ENCODE results near the gene NCOA6. TPM values are rescaled to one million over a fixed set of nuclear protein-coding genes. Genes with fewer than 3 reads are reported as not detected.
"Not testable (repeated sequence)": the region's sequence is repeated elsewhere in the genome, so short reads cannot be mapped to it uniquely, and the experiment has no call there.

NCOA6 gene
- total RNA-seq, 2 donors from 2014 or later, result 28.9 to 34.9 TPM

GRCh38 chr20:34722560-34722959 is 102.9 kb downstream of the NCOA6 start:
- peak overlapping the region; percentile 44 for H3K27ac Mint-ChIP-seq
- DNase-seq; H3K4me3 Mint-ChIP-seq; H3K36me3 Mint-ChIP-seq (ENCODE audit: insufficient read depth in 2 of 2); H3K27me3 Mint-ChIP-seq (ENCODE audit: low read depth); H3K9me3 Mint-ChIP-seq: not testable (repeated sequence)
- peak in 1 of 2 donors; percentile 34 for ATAC-seq (replicated peaks in 1 of 2)
- H3K4me1 Mint-ChIP-seq (ENCODE audit: low read depth), result peaks cover 51% of the 10 kb centered on the region

- DNase-seq (no peak), ATAC-seq (replicated peaks in 1 of 2) (no peak)
- peaks cover 51% of the 10 kb centered on the region for H3K4me1 Mint-ChIP-seq (ENCODE audit: low read depth)
- peak overlapping the region in 1 of 2 donors; percentile 50 for H3K4me3 Mint-ChIP-seq
- H3K27me3 Mint-ChIP-seq (ENCODE audit: low read depth), result no peaks in the 10 kb centered on the region
- H3K9me3 Mint-ChIP-seq, result no peaks in the 10 kb centered on the region
- peaks cover 0 to 2% of the 10 kb centered on the region in 2 donors for H3K36me3 Mint-ChIP-seq (ENCODE audit: insufficient read depth in 2 of 2)
- no peak overlapping the region for H3K27ac Mint-ChIP-seq
These were observed 105.2 kb downstream of the NCOA6 start for GRCh38 chr20:34720266-34720665.

GRCh38 chr20:34719242-34720017 is 106.0 kb downstream of the NCOA6 start:
- H3K9me3 Mint-ChIP-seq; H3K36me3 Mint-ChIP-seq (ENCODE audit: insufficient read depth in 2 of 2); H3K27me3 Mint-ChIP-seq (ENCODE audit: low read depth): not testable (repeated sequence)
- Mint-ChIP-seq H3K27ac (peak overlapping the region; percentile 50), H3K4me1 (ENCODE audit: low read depth) (peaks cover 51% of the 10 kb centered on the region), H3K4me3 (peak overlapping the region in 1 of 2 donors; percentile 34)
- ATAC-seq (replicated peaks in 1 of 2) (peak; percentile 84 to 86), DNase-seq (peak in 1 of 2 donors; percentile 29)

GRCh38 chr20:34717230-34718095 is 108.0 kb downstream of the NCOA6 start:
- H3K9me3 Mint-ChIP-seq, result no peaks in the 10 kb centered on the region
- ATAC-seq (replicated peaks in 1 of 2) (no peak), DNase-seq (no peak)
- peak overlapping the region in 1 of 2 donors; percentile 13 for H3K4me3 Mint-ChIP-seq
- H3K27me3 Mint-ChIP-seq (ENCODE audit: low read depth), result no peaks in the 10 kb centered on the region
- peaks cover 1 to 2% of the 10 kb centered on the region in 2 donors for H3K36me3 Mint-ChIP-seq (ENCODE audit: insufficient read depth in 2 of 2)
- H3K4me1 Mint-ChIP-seq (ENCODE audit: low read depth), result peaks cover 52% of the 10 kb centered on the region
- H3K27ac Mint-ChIP-seq, result no peak overlapping the region

GRCh38 chr20:34716921-34717229 is 108.6 kb downstream of the NCOA6 start:
- ATAC-seq (replicated peaks in 1 of 2) (no peak), DNase-seq (no peak)
- Mint-ChIP-seq H3K4me3 (no peak overlapping the region), H3K9me3 (no peaks in the 10 kb centered on the region), H3K27me3 (ENCODE audit: low read depth) (no peaks in the 10 kb centered on the region), H3K27ac (no peak overlapping the region), H3K36me3 (ENCODE audit: insufficient read depth in 2 of 2) (peaks cover 1 to 2% of the 10 kb centered on the region in 2 donors), H3K4me1 (ENCODE audit: low read depth) (peaks cover 53% of the 10 kb centered on the region)

GRCh38 chr20:34715384-34715783 is 110.1 kb downstream of the NCOA6 start:
- peaks cover 1 to 2% of the 10 kb centered on the region in 2 donors for H3K36me3 Mint-ChIP-seq (ENCODE audit: insufficient read depth in 2 of 2)
- peaks cover 2% of the 10 kb centered on the region for H3K27me3 Mint-ChIP-seq (ENCODE audit: low read depth)
- ATAC-seq (replicated peaks in 1 of 2) (no peak), DNase-seq (no peak)
- H3K4me3 Mint-ChIP-seq, result no peak overlapping the region
- H3K9me3 Mint-ChIP-seq, result no peaks in the 10 kb centered on the region
- H3K27ac Mint-ChIP-seq, result no peak overlapping the region
- peaks cover 44% of the 10 kb centered on the region for H3K4me1 Mint-ChIP-seq (ENCODE audit: low read depth)

- H3K27ac Mint-ChIP-seq; H3K36me3 Mint-ChIP-seq (ENCODE audit: insufficient read depth in 2 of 2); H3K9me3 Mint-ChIP-seq; ATAC-seq (replicated peaks in 1 of 2); H3K27me3 Mint-ChIP-seq (ENCODE audit: low read depth); DNase-seq; H3K4me3 Mint-ChIP-seq: not testable (repeated sequence)
- peaks cover 34% of the 10 kb centered on the region for H3K4me1 Mint-ChIP-seq (ENCODE audit: low read depth)
These were observed 111.4 kb downstream of the NCOA6 start for GRCh38 chr20:34713944-34714515.

- DNase-seq, result peak; percentile 51 to 53
- Mint-ChIP-seq H3K27ac (peak overlapping the region; percentile 6), H3K27me3 (ENCODE audit: low read depth) (peaks cover 6% of the 10 kb centered on the region), H3K9me3 (no peaks in the 10 kb centered on the region), H3K4me3 (peak overlapping the region; percentile 2 to 18), H3K36me3 (ENCODE audit: insufficient read depth in 2 of 2) (peaks cover 1 to 2% of the 10 kb centered on the region in 2 donors), H3K4me1 (ENCODE audit: low read depth) (peaks cover 33% of the 10 kb centered on the region)
- peak; percentile 23 to 42 for ATAC-seq (replicated peaks in 1 of 2)
These were observed 112.1 kb downstream of the NCOA6 start for GRCh38 chr20:34713194-34713943.

- peaks cover 1 to 2% of the 10 kb centered on the region in 2 donors for H3K36me3 Mint-ChIP-seq (ENCODE audit: insufficient read depth in 2 of 2)
- peaks cover 6% of the 10 kb centered on the region for H3K27me3 Mint-ChIP-seq (ENCODE audit: low read depth)
- peaks cover 37% of the 10 kb centered on the region for H3K4me1 Mint-ChIP-seq (ENCODE audit: low read depth)
- no peak overlapping the region for H3K4me3 Mint-ChIP-seq
- H3K9me3 Mint-ChIP-seq, result no peaks in the 10 kb centered on the region
- ATAC-seq (replicated peaks in 1 of 2) (no peak), DNase-seq (no peak)
- peak overlapping the region; percentile 2 for H3K27ac Mint-ChIP-seq
These were observed 112.8 kb downstream of the NCOA6 start for GRCh38 chr20:34712525-34713192.

- DNase-seq (no peak), ATAC-seq (replicated peaks in 1 of 2) (no peak)
- no peak overlapping the region for H3K27ac Mint-ChIP-seq
- H3K9me3 Mint-ChIP-seq, result no peaks in the 10 kb centered on the region
- peaks cover 1 to 2% of the 10 kb centered on the region in 2 donors for H3K36me3 Mint-ChIP-seq (ENCODE audit: insufficient read depth in 2 of 2)
- peaks cover 6% of the 10 kb centered on the region for H3K27me3 Mint-ChIP-seq (ENCODE audit: low read depth)
- H3K4me1 Mint-ChIP-seq (ENCODE audit: low read depth), result peaks cover 37% of the 10 kb centered on the region
- H3K4me3 Mint-ChIP-seq, result no peak overlapping the region
These were observed 113.5 kb downstream of the NCOA6 start for GRCh38 chr20:34711813-34712430.

- Mint-ChIP-seq H3K9me3 (no peaks in the 10 kb centered on the region), H3K27ac (no peak overlapping the region), H3K4me3 (peak overlapping the region; percentile 83 to 90), H3K36me3 (ENCODE audit: insufficient read depth in 2 of 2) (peaks cover 1 to 2% of the 10 kb centered on the region in 2 donors), H3K27me3 (ENCODE audit: low read depth) (peaks cover 6% of the 10 kb centered on the region), H3K4me1 (ENCODE audit: low read depth) (peaks cover 37% of the 10 kb centered on the region)
- ATAC-seq (replicated peaks in 1 of 2) (no peak), DNase-seq (no peak)
These were observed 114.4 kb downstream of the NCOA6 start for GRCh38 chr20:34710861-34711574.
